Left ventricle myocardium inferior (tissue), 1 donor: Measurements from ENCODE around the gene PLA2G4A. TPM values are rescaled to one million over a fixed set of nuclear protein-coding genes. Genes with fewer than 3 reads are reported as not detected.

Source experiments
- DNase-seq: peaks from one replicate; pipeline ENCODE4 v3.0.0-alpha.2; 2020
- H3K27ac ChIP-seq: fragments of 200-600 bp; replicated peaks from 2 replicates; pipeline ENCODE4 v1.8.0; 2021
- H3K27me3 ChIP-seq: fragments of 200-600 bp; 2 replicates; pipeline ENCODE4 v1.8.0; 2021; ENCODE audit warnings: low read depth
- H3K36me3 ChIP-seq: fragments of 200-600 bp; 2 replicates; pipeline ENCODE4 v1.8.0; 2021
- H3K4me1 ChIP-seq: fragments of 200-600 bp; 2 replicates; pipeline ENCODE4 v1.8.0; 2021
- H3K4me3 ChIP-seq: fragments of 200-600 bp; 2 replicates; pipeline ENCODE4 v1.8.0; 2021; ENCODE audit warnings: mild to moderate bottlenecking, moderate library complexity
- H3K9me3 ChIP-seq: fragments of 200-600 bp; replicated peaks from 2 replicates; pipeline ENCODE4 v1.8.0; 2021
- intact Hi-C: fragments of 100-400 bp; cut with micrococcal nuclease; formaldehyde crosslinking; loops from one replicate; pipeline ENCODE4 v1.11.0; 2022
- total RNA-seq: library from RNA; stranded (reverse); fragmentation: NEBNext Ultra II Directional; extraction: Animal tissue kit (Norgen Biotek cat#: 25700); gene quantifications from one replicate; pipeline ENCODE4 v1.2.1, GENCODE V29; 2021
- TF ChIP-seq, protein P1 (sequence below): fragments of 200-600 bp; IDR thresholded peaks from 2 replicates; pipeline ENCODE4 v1.8.0; 2021; ENCODE audit warnings: antibody characterized with exemption, mild to moderate bottlenecking, borderline replicate concordance
- donor health status: DM: no; HTN: yes; CAD: no; lungs with severe emphysema.

Gene PLA2G4A
- total RNA-seq, 1 donor from 2014 or later = 2.7 TPM

DNA sequence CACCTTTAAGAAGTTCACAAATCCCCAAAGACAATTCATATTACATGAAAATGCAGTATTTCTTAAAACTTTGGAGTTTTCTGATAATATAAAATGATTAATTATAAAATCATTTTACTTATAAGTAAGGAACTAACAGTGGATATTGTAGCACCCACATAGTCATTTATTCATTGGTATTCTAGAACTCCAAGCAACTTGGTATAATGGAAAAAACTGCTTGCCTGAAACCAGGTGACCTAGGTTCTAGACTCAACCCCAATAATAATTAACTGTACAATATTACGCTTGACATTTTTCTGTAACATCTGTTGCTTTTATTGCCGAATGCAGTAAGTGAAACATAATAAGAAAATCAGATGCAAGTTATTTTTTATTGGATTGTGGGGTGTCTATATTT, 2.4 kb downstream of the PLA2G4A start:
- H3K27ac ChIP-seq = no peak overlapping the region
- no peak for DNase-seq
- TF ChIP-seq, protein P1, sequence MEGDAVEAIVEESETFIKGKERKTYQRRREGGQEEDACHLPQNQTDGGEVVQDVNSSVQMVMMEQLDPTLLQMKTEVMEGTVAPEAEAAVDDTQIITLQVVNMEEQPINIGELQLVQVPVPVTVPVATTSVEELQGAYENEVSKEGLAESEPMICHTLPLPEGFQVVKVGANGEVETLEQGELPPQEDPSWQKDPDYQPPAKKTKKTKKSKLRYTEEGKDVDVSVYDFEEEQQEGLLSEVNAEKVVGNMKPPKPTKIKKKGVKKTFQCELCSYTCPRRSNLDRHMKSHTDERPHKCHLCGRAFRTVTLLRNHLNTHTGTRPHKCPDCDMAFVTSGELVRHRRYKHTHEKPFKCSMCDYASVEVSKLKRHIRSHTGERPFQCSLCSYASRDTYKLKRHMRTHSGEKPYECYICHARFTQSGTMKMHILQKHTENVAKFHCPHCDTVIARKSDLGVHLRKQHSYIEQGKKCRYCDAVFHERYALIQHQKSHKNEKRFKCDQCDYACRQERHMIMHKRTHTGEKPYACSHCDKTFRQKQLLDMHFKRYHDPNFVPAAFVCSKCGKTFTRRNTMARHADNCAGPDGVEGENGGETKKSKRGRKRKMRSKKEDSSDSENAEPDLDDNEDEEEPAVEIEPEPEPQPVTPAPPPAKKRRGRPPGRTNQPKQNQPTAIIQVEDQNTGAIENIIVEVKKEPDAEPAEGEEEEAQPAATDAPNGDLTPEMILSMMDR = no peak
- no peaks in the 10 kb centered on the region for H3K9me3 ChIP-seq
- H3K27me3 ChIP-seq = no peaks in the 10 kb centered on the region
- no peak overlapping the region for H3K4me3 ChIP-seq
- H3K4me1 ChIP-seq = no peaks in the 10 kb centered on the region
- intact Hi-C loops = no loop called here
- no peaks in the 10 kb centered on the region for H3K36me3 ChIP-seq

DNA sequence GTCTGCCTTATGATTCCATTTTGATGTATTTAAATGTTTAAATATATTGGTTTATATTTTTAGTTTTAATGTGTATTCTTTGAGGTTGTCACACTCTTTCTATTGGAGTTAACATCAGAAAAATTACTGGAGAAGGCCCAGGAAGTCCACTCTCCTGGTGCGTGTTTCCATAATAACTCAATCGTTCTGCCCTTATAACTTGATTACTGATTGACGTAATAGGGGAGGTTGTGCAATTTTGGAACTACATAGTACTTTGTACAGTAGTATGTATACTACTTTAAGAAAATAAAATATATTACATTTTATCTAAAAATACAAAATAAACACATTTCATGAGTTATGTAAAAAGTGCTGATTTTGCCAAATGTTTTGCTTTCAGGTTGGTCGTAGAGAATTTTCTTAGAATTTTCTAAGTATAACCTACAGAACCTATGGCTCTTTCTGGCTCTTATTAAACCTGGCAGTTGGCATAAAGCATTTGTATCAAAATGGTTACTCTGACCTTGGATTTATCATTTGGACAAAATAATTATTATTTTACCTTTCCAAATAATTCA, 5.7 kb downstream of the PLA2G4A start:
- Histone ChIP-seq H3K27me3 (no peaks in the 10 kb centered on the region), H3K36me3 (no peaks in the 10 kb centered on the region), H3K4me3 (no peak overlapping the region), H3K9me3 (no peaks in the 10 kb centered on the region), H3K27ac (no peak overlapping the region), H3K4me1 (no peaks in the 10 kb centered on the region)
- DNase-seq = no peak
- TF ChIP-seq, protein P1 = no peak
- intact Hi-C loops = no loop called here

DNA sequence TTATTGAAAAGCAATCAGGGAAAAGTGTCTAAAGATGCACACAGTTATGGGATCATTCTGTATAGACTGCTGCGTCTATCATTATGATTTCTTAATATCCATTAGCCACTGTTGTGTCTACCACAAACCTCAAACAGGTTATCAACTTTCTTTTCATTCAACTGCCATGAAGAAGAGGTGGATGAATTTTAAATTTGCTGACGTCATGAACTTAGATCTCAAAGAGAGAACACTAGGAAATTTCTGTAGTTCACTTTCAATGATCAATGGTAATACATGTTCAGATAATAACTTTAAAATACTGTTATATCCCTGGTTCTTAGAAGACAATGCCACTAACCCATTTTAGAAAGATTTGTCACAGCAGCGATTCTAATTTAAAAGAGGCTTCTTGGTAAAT, 6.7 kb downstream of the PLA2G4A start:
- Histone ChIP-seq H3K27me3 (no peaks in the 10 kb centered on the region), H3K4me1 (no peaks in the 10 kb centered on the region), H3K36me3 (no peaks in the 10 kb centered on the region), H3K27ac (no peak overlapping the region), H3K9me3 (no peaks in the 10 kb centered on the region), H3K4me3 (no peak overlapping the region)
- intact Hi-C loops = no loop called here
- TF ChIP-seq, protein P1 = no peak
- DNase-seq = no peak

DNA sequence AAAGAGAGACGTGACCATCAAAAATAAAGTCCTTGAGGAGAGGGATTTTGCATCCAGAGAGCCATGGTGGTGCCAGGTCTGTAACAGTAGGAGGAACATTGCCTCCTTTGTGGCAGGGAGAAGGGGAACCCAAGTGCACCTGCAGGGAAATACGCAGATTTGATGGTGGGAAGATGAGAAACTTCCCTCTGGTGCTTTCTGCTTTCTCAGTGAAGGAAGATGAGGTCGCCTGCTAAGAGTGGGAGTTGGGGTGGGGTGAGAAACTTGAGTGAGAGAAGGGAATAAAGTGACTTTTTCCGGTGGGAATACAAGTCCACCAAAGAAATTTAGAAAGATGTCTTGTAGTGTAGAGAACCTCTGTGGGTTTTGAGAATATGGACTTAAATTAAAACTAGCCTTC, 9.1 kb downstream of the PLA2G4A start:
- H3K27ac ChIP-seq = no peak overlapping the region
- no peaks in the 10 kb centered on the region for H3K4me1 ChIP-seq

DNA sequence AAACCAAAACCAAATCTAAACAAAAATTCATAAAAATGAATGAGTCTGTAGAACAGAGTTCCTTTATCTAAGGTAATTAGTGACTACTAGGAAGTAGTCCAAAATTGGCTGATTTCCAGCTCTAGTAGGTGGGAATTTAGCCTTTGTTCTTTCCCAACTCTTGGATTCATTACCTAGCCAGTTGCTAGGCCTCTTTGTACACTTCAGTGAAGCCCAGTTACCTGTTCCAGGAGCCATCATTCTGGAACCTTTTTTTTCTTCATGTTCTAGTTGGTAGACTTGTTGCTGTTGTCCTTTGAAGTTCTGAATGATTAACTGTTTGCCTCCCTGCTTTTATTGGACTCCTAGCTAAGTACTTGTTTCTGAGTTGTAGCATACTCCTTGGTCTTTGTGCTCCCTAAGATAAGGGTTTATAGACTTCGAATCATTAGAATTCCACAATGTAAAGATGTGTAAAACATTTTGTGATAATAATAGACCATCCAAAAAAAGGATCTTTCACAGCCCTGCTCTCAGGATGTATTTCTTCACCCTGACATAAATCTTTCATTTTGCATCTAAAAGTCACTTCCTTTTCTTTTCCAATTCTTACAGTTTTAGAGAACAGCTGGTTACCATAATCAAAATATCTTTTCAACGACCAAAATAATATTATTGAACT, 9.8 kb downstream of the PLA2G4A start:
- Histone ChIP-seq H3K36me3 (no peaks in the 10 kb centered on the region), H3K4me1 (no peaks in the 10 kb centered on the region), H3K9me3 (no peaks in the 10 kb centered on the region), H3K4me3 (no peak overlapping the region), H3K27me3 (no peaks in the 10 kb centered on the region), H3K27ac (peak overlapping the region; percentile 33)
- TF ChIP-seq, protein P1 = no peak
- DNase-seq = no peak
- intact Hi-C loops = no loop called here

More for the DNA sequence above, 9.1 kb downstream of the PLA2G4A start:
- TF ChIP-seq, protein P1 = no peak
- intact Hi-C loops = no loop called here
- no peaks in the 10 kb centered on the region for H3K27me3 ChIP-seq
- H3K36me3 ChIP-seq = no peaks in the 10 kb centered on the region
- DNase-seq = no peak
- no peak overlapping the region for H3K4me3 ChIP-seq
- H3K9me3 ChIP-seq = no peaks in the 10 kb centered on the region
